ENCODE data around the gene CHKA.

- no peak for TF ChIP-seq CTCF (conservative IDR thresholded peaks at IDR 0.05; ENCODE audit: low read depth in 2 of 2)
- TF ChIP-seq EZH2 (IDR thresholded peaks at IDR 0.05; ENCODE audit: low read depth, unreplicated experiment) = no peak
- TF ChIP-seq POLR2AphosphoS5 (IDR thresholded peaks at IDR 0.05; ENCODE audit: low read depth) = no peak
- TF ChIP-seq REST (IDR thresholded peaks at IDR 0.05; ENCODE audit: unreplicated experiment) = no peak
- TF ChIP-seq EZH2phosphoT487 (IDR thresholded peaks at IDR 0.05; ENCODE audit: unreplicated experiment) = no peak
- TF ChIP-seq CREB1 (CRISPR knock-in tag; IDR thresholded peaks at IDR 0.05; ENCODE audit: low read depth) = no peak
- TF ChIP-seq ZNF331 (CRISPR knock-in tag; IDR thresholded peaks at IDR 0.05; ENCODE audit: low read depth) = no peak
- TF ChIP-seq ZNF114 (CRISPR knock-in tag; IDR thresholded peaks at IDR 0.05) = no peak
These were observed 21.4 kb downstream of the CHKA start for GRCh38 chr11:68099474-68100405.
